Midbrain (tissue), 1 donor: ENCODE data around the gene HPGD.

ENCODE experiments used
- DNase-seq: peaks from one replicate; lab custom pipeline; 2025; lab: John Stamatoyannopoulos, UW

HPGD gene

GRCh38 chr4:174474457-174475075 is 47.7 kb downstream of the HPGD start:
- no peak for DNase-seq

DNA sequence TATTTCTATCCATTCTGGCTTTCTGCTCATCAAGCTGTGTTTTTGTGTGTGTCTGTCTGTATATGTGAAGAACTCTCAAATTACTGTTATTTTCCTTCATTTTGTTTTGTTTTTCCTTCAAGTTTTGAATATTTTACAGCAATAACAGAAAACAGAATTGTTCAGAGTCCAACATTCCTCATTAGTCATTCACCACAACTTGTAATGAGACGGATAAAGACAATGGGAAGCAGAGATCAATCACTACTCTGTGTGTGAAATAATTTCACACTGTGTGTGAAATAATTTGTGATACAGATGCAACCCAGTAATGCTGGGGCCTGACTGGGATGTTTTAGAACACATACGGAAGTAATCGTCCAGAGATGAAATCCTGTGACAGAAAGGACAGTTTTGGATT is 55.2 kb downstream of the HPGD start:
- no peak for DNase-seq

DNA sequence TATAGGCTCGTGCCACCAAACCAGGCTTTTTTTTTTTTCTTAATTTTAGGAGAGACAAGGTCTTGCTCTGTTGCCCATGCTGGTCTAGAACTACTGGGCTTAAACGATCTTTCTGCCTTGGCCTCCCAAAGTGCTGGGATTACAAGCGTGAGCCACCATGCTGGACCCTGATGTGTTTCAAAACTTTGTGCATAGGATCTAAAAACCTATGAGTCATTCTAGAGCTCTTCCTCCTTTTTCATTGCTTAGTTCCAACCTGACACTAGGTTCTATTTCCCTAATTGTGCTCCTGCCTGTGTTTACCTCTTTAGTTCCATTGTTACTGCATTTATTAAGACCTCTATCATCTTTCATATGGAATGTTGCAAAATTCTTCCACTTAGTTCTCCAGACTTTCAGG is 57.3 kb downstream of the HPGD start:
- DNase-seq = no peak

DNA sequence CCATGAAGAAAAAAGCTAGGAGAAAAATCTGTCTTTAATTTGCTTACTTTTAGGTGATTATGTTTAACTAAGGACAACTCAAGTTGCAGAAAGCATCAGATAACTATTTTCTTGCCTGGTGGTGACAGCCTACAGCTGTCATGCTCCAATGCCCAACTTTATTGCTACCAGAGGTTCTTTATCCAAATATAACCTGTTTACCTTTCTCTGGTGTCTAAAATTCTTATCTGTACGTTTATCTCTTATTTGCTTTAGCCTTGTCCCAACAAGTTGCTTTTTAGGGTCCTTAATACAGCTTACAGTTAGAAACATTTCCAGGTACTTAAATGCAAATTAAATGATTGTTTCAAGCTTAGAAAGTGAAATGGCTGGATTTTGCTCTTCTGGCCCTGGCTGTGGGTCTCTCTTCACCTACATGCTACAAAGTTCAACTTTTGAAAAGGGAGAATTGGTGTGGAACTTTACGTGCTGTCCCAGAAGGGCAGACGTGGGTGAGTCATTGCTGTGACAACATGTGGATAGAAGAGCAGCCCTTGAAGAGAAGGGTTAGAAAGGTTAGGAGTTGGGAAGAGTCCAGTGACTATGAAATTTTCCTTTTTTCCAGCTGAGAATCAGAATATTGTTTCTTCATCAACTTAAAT is 60.7 kb downstream of the HPGD start:
- no peak for DNase-seq

DNA sequence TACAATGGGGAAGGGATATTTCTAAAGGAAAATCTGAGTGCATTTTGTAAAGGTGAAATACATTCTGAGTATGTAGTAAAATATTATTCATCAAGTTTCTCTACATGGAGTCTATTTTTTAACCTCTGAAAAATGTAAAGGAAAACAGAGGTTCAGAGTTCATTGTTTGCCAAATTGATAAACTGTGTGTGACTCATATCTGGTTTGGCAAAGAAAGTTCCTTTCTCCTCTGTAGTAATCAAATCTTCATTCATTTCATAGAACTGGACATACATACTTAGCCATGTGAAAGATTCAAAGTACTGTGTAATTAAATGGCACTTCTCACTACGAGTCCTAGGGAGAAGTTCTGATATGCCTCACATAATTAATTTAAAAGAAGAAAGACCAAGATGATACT is 61.6 kb downstream of the HPGD start:
- DNase-seq = no peak

- DNase-seq = no peak
Measured at GRCh38 chr4:174457468-174457867, 64.8 kb downstream of the HPGD start.

GRCh38 chr4:174454815-174455473 is 67.3 kb downstream of the HPGD start:
- DNase-seq = no peak

- DNase-seq = no peak
Measured at GRCh38 chr4:174451718-174452296, 70.5 kb downstream of the HPGD start.

- DNase-seq = no peak
Measured at GRCh38 chr4:174450786-174451125, 71.5 kb downstream of the HPGD start.

GRCh38 chr4:174449944-174450785 is 72.1 kb downstream of the HPGD start:
- DNase-seq = no peak

GRCh38 chr4:174449152-174449551 is 73.1 kb downstream of the HPGD start:
- no peak for DNase-seq

DNA sequence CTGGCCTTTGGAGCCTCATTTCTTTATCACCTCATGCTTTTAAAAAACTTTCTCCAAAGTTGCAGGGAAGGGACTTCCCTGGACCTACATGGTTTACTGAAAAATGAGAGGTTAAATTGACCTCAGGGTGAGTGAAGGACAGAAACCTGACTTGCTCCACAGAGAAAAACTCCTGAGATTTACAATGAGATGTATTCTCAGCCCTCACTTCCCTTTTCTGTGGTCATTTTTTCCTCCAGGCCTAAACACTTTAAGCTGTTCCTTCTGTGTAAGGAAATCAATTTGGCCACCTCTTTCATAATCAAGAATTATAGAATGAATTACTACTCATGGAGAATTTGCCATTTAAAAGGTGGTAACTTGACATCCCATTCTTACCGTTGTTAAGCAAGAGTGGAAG is 77.9 kb downstream of the HPGD start:
- DNase-seq = no peak
